GM10266 (cell line): ENCODE results near the gene UBE2J2.
"Not testable (repeated sequence)": the region's sequence is repeated elsewhere in the genome, so short reads cannot be mapped to it uniquely, and the experiment has no call there.

ENCODE experiments used
- DNase-seq: peaks from one replicate; pipeline ENCODE4 v3.0.0; 2012; ENCODE audit errors: extremely low spot score
- CTCF ChIP-seq: IDR thresholded peaks from 2 replicates; pipeline ENCODE4 v1.5.1; 2012; ENCODE audit warnings: mild to moderate bottlenecking, low read depth; ENCODE audit not compliant: control insufficient read depth, insufficient read depth; ENCODE audit errors: missing control alignments

The UBE2J2 gene

GRCh38 chr1:1318777-1319645 is 45.4 kb upstream of the UBE2J2 start:
- DNase-seq = no peak
- no peak for TF ChIP-seq CTCF

GRCh38 chr1:1318131-1318652 is 44.5 kb upstream of the UBE2J2 start:
- DNase-seq = no peak
- no peak for TF ChIP-seq CTCF

- no peak for TF ChIP-seq CTCF
- DNase-seq = no peak
Observed at GRCh38 chr1:1317420-1317819, 43.8 kb upstream of the UBE2J2 start.

GRCh38 chr1:1316199-1316598 is 42.5 kb upstream of the UBE2J2 start:
- not testable (repeated sequence) for DNase-seq

- no peak for TF ChIP-seq CTCF
- no peak for DNase-seq
Observed at GRCh38 chr1:1315435-1315954, 41.8 kb upstream of the UBE2J2 start.

- no peak for DNase-seq
- TF ChIP-seq CTCF = no peak
Observed at GRCh38 chr1:1314678-1315335, 41.2 kb upstream of the UBE2J2 start.

GRCh38 chr1:1314237-1314586 is 40.6 kb upstream of the UBE2J2 start:
- TF ChIP-seq CTCF = no peak
- DNase-seq = no peak
